ENCODE measurements around the gene DIS3L2. TPM values are rescaled to one million over a fixed set of nuclear protein-coding genes. Genes with fewer than 3 reads are reported as not detected.

The DIS3L2 gene
- total and polyA plus RNA-seq, 2 experiments from 2014 or later: 15.2 to 25.3 TPM

GRCh38 chr2:232309592-232309991 is 348.1 kb downstream of the DIS3L2 start:
- Histone ChIP-seq H4K20me1 (replicated peaks; ENCODE audit: insufficient read depth) (no peaks in the 10 kb centered on the region), H3K4me1 (ENCODE audit: insufficient read depth) (no peaks in the 10 kb centered on the region), H2AFZ (no peak overlapping the region), H3K27me3 (ENCODE audit: insufficient read depth) (no peaks in the 10 kb centered on the region), H3K27ac (ENCODE audit: low read depth) (no peak overlapping the region), H3K36me3 (ENCODE audit: insufficient read depth) (no peaks in the 10 kb centered on the region), H3K79me2 (replicated peaks; ENCODE audit: insufficient read depth) (no peaks in the 10 kb centered on the region), H3K9me2 (ENCODE audit: insufficient read depth) (0 out of 2 replicates have a peak, but pooled peaks cover under 1% of the 10 kb centered on the region), H3K4me3 (no peak overlapping the region), H3F3A (replicated peaks; ENCODE audit: low read depth) (no peaks in the 10 kb centered on the region), H3K4me2 (no peak overlapping the region)
- peaks cover 17% of the 10 kb centered on the region for H3K9me3 Mint-ChIP-seq
- no peak overlapping the region for H3K27ac Mint-ChIP-seq
- H3K36me3 Mint-ChIP-seq (ENCODE audit: low read depth): peaks cover 14% of the 10 kb centered on the region
- ATAC-seq (peak; percentile 66), DNase-seq (ENCODE audit: low spot score) (no peak)
- TF ChIP-seq ZNF331 (CRISPR knock-in tag; IDR thresholded peaks at IDR 0.05; ENCODE audit: low read depth): no peak
- TF ChIP-seq EZH2 (IDR thresholded peaks at IDR 0.05; ENCODE audit: low read depth, unreplicated experiment): no peak
- no peak for TF ChIP-seq STAT1 (IDR thresholded peaks at IDR 0.05; ENCODE audit: unreplicated experiment)
- TF ChIP-seq, protein P1, sequence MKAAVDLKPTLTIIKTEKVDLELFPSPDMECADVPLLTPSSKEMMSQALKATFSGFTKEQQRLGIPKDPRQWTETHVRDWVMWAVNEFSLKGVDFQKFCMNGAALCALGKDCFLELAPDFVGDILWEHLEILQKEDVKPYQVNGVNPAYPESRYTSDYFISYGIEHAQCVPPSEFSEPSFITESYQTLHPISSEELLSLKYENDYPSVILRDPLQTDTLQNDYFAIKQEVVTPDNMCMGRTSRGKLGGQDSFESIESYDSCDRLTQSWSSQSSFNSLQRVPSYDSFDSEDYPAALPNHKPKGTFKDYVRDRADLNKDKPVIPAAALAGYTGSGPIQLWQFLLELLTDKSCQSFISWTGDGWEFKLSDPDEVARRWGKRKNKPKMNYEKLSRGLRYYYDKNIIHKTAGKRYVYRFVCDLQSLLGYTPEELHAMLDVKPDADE (IDR thresholded peaks at IDR 0.05): no peak
- no peak for TF ChIP-seq NANOG (IDR thresholded peaks at IDR 0.05; ENCODE audit: borderline replicate concordance)
- TF ChIP-seq, protein P2, sequence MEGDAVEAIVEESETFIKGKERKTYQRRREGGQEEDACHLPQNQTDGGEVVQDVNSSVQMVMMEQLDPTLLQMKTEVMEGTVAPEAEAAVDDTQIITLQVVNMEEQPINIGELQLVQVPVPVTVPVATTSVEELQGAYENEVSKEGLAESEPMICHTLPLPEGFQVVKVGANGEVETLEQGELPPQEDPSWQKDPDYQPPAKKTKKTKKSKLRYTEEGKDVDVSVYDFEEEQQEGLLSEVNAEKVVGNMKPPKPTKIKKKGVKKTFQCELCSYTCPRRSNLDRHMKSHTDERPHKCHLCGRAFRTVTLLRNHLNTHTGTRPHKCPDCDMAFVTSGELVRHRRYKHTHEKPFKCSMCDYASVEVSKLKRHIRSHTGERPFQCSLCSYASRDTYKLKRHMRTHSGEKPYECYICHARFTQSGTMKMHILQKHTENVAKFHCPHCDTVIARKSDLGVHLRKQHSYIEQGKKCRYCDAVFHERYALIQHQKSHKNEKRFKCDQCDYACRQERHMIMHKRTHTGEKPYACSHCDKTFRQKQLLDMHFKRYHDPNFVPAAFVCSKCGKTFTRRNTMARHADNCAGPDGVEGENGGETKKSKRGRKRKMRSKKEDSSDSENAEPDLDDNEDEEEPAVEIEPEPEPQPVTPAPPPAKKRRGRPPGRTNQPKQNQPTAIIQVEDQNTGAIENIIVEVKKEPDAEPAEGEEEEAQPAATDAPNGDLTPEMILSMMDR (conservative IDR thresholded peaks at IDR 0.05; ENCODE audit: low read depth in 2 of 2): no peak
- TF ChIP-seq ZNF462 (CRISPR knock-in tag; IDR thresholded peaks at IDR 0.05): no peak
- no peak for TF ChIP-seq REST (IDR thresholded peaks at IDR 0.05; ENCODE audit: unreplicated experiment)
- TF ChIP-seq ZNF114 (CRISPR knock-in tag; IDR thresholded peaks at IDR 0.05): no peak
- TF ChIP-seq JUNB (IDR thresholded peaks at IDR 0.05; ENCODE audit: unreplicated experiment): no peak
- no peak for TF ChIP-seq EZH2phosphoT487 (IDR thresholded peaks at IDR 0.05; ENCODE audit: unreplicated experiment)
- no peak for TF ChIP-seq POLR2AphosphoS5 (IDR thresholded peaks at IDR 0.05; ENCODE audit: low read depth)
- TF ChIP-seq CREB1 (CRISPR knock-in tag; IDR thresholded peaks at IDR 0.05; ENCODE audit: low read depth): no peak
- peaks cover 4% of the 10 kb centered on the region; the same call in 2 of the 3 replicates for H3K4me1 Mint-ChIP-seq
- no peak overlapping the region for H3K4me3 Mint-ChIP-seq
- H3K27me3 Mint-ChIP-seq (ENCODE audit: insufficient read depth, low read depth, poor library complexity): no peaks in the 10 kb centered on the region
